ENCODE results near the gene VWA5B2.

VWA5B2 gene

DNA sequence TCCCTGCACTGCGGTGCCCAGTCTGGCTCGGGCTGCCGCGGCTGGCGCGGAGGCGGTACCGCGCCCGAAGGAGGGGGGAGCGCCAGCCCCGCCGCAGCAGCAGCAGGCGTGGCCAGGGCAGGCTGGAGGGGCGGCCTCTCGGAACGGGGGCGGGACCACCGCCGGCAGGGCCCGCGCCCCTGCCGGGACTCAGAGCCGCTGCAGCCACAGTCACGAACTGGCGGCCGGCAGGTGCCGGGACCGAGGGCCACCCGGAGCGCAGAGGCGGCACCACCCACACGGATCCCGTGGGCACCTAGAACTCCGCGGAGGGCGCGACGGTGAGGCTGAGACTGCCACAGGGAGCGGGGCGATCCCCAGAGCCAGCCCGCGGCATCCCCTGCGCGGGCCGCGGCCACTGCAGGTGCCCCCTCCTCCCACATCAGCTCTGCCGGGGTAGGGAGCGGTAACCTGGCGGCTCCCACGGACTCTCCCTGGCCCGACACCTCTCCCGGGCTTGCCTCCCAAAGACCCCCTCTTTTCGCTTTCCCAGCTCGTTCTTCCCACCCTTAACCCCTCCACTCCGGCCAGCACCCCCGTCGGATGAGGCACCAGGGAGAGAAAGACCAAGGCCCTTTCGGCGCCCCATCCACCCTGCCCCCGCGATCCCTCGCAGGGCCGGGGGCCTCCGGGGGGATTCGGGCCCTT, at the start of gene VWA5B2:
TSS of gene VWA5B2 (plus strand) at position 192 of the 687 bp plus-strand sequence. CDS start 944 bp downstream, outside the sequence.
- peak in 24 of 56 donors; percentile 5 to 58 (median 29) for DNase-seq

DNA sequence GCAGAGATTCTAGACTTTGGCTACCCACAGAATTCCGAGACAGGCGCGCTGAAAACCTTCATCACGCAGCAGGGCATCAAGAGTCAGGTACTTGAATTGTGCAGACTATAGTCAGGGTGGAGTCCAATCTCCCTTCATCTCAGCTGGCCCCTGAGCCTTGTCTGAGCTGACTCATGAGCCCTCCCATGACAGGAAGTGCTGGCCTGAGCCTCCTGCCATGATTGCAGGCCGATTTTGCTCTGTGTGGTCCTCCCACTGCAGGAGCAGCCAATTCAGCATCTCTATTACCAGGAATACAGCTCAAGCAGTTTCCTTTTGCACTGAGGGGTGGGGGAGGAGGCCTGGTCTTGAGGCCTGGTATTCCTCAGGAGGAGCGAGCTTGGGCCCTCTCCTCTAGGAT, 49.2 kb upstream of the VWA5B2 start:
- DNase-seq: no peak

DNA sequence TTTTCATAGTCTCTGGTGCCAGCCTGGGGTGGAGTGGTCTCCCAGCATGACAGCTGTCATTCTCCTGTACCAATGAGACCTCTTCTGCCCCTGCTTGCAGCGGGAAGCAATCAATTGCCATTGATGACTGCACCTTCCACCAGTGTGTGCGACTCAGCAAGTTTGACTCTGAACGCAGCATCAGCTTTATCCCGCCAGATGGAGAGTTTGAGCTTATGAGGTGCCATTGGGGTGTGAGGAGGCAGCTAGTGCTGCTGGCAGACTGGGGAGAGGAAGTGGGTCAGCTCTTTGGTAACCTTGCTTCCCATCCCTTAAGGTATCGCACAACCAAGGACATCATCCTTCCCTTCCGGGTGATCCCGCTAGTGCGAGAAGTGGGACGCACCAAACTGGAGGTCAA, 47.8 kb upstream of the VWA5B2 start:
- no peak for DNase-seq

GRCh38 chr3:184183679-184184078, 45.7 kb upstream of the VWA5B2 start:
- DNase-seq: no peak

- DNase-seq: no peak
Observed at GRCh38 chr3:184184546-184185230, 44.7 kb upstream of the VWA5B2 start.

GRCh38 chr3:184185461-184186183, 43.8 kb upstream of the VWA5B2 start:
- peak; percentile 91 to 100 (median 98) for DNase-seq

- peak in 2 of 56 donors; percentile 52 to 67 for DNase-seq
Observed at GRCh38 chr3:184186184-184186901, 43.0 kb upstream of the VWA5B2 start, which contains the start of gene ABCF3. TSS of gene ABCF3 (plus strand) at chr3:184186199. CDS start at chr3:184186208, 9 bp downstream.

DNA sequence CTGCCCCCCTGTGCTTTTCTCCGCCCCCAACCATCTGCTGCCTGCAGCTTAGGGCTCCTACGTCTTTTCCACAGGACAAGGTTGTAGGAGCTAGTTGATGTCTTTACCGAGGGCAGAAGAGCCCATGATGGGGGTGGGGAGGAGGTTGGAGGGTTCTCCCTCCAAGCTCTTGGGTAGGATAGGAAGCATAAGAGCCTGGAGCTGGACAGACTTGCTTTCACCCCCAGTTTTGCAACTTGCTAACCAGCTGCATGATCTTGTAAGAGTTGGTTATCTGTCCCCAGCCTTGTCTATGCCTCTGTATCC, 42.5 kb upstream of the VWA5B2 start:
- DNase-seq: no peak

GRCh38 chr3:184188080-184188479, 41.3 kb upstream of the VWA5B2 start:
- no peak for DNase-seq

DNA sequence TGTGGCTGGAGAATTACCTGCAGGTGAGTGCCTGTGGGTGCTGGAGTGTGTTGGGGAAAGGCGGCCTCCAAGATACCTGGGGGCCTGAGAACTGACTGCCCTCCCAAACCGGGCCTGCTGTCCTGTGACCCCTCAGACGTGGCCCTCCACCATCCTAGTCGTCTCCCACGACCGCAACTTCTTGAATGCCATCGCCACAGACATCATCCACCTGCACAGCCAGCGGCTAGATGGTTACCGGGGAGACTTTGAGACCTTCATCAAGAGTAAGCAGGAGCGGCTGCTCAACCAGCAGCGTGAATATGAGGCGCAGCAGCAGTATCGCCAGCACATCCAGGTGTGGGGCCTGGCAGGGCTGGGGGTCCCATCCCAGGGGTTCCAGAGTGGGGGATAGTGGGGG, 40.0 kb upstream of the VWA5B2 start:
- DNase-seq: no peak

GRCh38 chr3:184192889-184193288, 36.5 kb upstream of the VWA5B2 start:
- DNase-seq: no peak

- no peak for DNase-seq
Observed at GRCh38 chr3:184193991-184194539, 35.3 kb upstream of the VWA5B2 start.

GRCh38 chr3:184196536-184196935, 32.8 kb upstream of the VWA5B2 start:
- DNase-seq: no peak

DNA sequence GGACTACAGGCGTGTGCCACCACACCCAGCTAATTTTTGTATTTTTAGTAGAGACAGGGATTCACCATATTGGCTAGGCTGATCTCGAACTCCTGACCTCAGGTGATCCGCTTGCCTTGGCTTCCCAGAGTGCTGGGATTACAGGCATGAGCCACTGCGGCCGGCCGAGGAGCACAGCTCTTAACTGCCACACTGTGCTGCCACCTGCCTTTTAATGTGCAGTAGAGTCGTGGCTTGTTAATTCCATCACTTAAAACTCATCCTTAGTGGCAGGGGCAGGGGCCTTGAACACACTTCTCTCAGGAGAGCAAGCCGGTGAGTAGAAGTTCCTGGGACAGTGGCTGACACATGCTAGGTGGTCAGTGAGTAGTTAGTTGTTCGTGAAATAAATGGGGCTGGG, 30.9 kb upstream of the VWA5B2 start:
- no peak for DNase-seq

DNA sequence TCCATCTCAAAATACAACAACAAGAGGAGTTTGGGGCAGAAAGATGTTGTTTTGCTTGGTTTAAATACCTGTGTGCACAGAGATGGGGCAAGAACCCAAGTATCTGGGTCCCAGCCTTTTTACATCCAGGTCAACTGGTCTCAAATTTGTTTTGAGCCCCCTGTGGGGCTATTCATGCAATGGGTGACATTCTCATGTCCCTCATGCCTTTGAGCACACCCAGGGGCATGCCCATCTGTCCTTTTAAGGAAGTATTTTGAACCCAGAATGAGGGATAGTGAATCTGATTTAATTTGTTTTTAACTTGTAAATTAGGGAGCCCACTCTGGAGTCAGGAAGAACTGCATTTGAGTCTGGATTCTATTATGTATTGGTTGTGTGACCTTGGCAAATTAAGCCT, 28.6 kb upstream of the VWA5B2 start:
- DNase-seq: no peak

- DNase-seq: no peak
Observed at GRCh38 chr3:184203526-184203925, 25.9 kb upstream of the VWA5B2 start.

DNA sequence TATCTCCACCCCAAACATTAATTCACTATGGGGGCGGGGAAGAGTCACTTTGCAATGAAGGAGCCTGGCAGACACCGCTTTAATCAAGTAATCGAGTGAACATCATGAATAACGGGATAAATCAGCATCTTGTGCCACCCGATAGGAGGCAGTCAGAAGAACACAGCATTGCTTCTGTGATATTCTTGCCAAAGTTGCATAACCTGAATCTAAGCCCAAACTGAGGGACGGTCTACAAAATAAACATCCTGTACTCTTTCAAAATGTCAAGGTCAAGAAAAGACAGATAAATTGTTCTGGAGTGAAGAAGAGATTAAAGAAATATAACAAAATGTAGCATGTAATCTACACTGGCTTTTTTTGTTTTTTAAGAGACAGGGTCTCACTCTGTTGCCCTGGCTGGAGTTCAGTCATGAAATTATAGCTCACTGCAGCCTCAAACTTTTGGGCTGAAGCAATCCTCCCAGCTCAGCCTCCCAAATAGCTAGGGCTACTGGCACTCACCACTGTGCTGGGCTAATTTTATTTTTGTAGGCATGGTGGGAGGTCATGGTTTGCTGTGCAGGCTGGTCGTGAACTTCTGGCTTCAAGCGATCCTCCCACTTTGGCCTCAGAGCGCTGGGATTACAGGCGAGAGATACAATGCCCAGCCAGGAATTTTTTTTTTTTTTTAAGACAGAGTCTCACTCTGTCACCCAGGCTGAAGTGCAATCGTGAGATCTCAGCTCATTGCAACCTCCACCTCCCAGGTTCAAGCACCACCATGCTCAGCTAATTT, 20.1 kb upstream of the VWA5B2 start:
- no peak for DNase-seq

DNA sequence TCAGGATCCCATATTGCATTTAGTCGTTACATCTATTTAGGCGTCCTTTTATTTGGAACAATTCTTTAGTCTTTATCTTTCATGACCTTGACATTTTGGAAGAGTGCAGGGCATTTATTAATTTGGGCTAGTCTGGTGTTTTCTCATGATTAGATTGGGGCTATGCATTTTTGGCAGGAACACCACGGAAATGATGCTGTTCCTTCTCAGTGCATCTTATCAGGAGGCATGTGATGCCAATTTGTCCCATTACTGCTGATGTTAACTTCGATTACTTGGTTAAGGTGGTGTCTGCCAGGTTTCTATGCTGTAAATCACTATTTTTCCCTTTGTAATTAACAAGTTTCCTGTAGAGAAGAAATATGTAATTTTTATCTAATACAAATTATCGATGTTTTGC, 18.1 kb upstream of the VWA5B2 start:
- DNase-seq: no peak

- DNase-seq: no peak
Observed at GRCh38 chr3:184211718-184212117, 17.7 kb upstream of the VWA5B2 start.

GRCh38 chr3:184218814-184219213, 10.6 kb upstream of the VWA5B2 start:
- no peak for DNase-seq

GRCh38 chr3:184222521-184222920, 6.9 kb upstream of the VWA5B2 start:
- no peak for DNase-seq
